B cell (primary cell): Measurements from ENCODE around the gene TSHB. TPM values are rescaled to one million over a fixed set of nuclear protein-coding genes. Genes with fewer than 3 reads are reported as not detected.

Experiments used
- ATAC-seq: fragments of 200-7000 bp; cut with Tn5 transposase; one replicate; pipeline ENCODE4 v1.10.0; 2021; ENCODE audit warnings: low read depth, mild to moderate bottlenecking, moderate number of reproducible peaks, moderate library complexity
- CTCF ChIA-PET: fragments of 350-600 bp; sonication (Branson Sonifier 250); formaldehyde crosslinking; loops from one replicate; lab custom pipeline; 2021; ENCODE audit warnings: antibody characterized with exemption, inconsistent platforms; lab: Charles Lee
- POLR2A ChIA-PET: fragments of 350-600 bp; sonication (Branson Sonifier 250); formaldehyde crosslinking; loops from one replicate; lab custom pipeline; 2021; ENCODE audit warnings: antibody characterized with exemption; lab: Charles Lee
- DNase-seq: peaks from one replicate; pipeline ENCODE4 v3.0.0; 2013
- H2AFZ ChIP-seq: 2 replicates; pipeline ENCODE4 v1.6.1; 2012; ENCODE audit warnings: mild to moderate bottlenecking, low read depth, low read length; ENCODE audit not compliant: insufficient read depth, poor library complexity, severe bottlenecking
- H3K27ac ChIP-seq, 2 donors: 1 replicate in 1 of 2; 2 replicates in 1 of 2; pipeline ENCODE4 v1.5.1; 2012 to 2013; ENCODE audit warnings: low read length in 2 of 2, mild to moderate bottlenecking in 2 of 2, moderate library complexity in 1 of 2
- H3K27me3 ChIP-seq, 4 experiments: fragments of 200-600 bp in 1 of 4; sonication (generic) in 1 of 4; replicated peaks in 1 of 4; 1 replicate in 2 of 4; 2 replicates in 2 of 4; pipeline versions ENCODE4 v1.6.1 to v1.7.0; 2013 to 2016; ENCODE audit warnings: low read length in 3 of 4, mild to moderate bottlenecking in 2 of 4, mixed read lengths in 1 of 4, moderate library complexity in 1 of 4; ENCODE audit not compliant: insufficient read depth in 4 of 4, control insufficient read depth in 3 of 4; ENCODE audit errors: control extremely low read depth in 1 of 4
- H3K36me3 ChIP-seq, 2 experiments: replicated peaks in 1 of 2; 1 replicate in 1 of 2; 2 replicates in 1 of 2; pipeline versions ENCODE4 v1.6.1 to v1.7.1; 2013; ENCODE audit warnings: low read length in 1 of 2; ENCODE audit not compliant: insufficient read depth in 2 of 2, control insufficient read depth in 1 of 2; ENCODE audit errors: control extremely low read depth in 1 of 2, extremely low read depth in 1 of 2
- H3K4me1 ChIP-seq, 2 donors: fragments of 200-600 bp in 1 of 2; sonication (generic) in 1 of 2; 1 replicate in 1 of 2; 2 replicates in 1 of 2; pipeline versions ENCODE4 v1.5.1 to v1.6.1; 2013 to 2017; ENCODE audit warnings: low read length in 2 of 2; ENCODE audit not compliant: control insufficient read depth in 2 of 2, insufficient read depth in 2 of 2
- H3K4me2 ChIP-seq: replicated peaks from 2 replicates; pipeline ENCODE3; 2012; ENCODE audit warnings: mild to moderate bottlenecking, low read depth, low read length; ENCODE audit not compliant: poor library complexity, severe bottlenecking
- H3K4me3 ChIP-seq, 5 experiments: fragments of 200-600 bp in 1 of 5; sonication (generic) in 1 of 5; 1 replicate in 3 of 5; 2 replicates in 2 of 5; pipeline versions ENCODE4 v1.5.1 to v1.7.0; 2011 to 2016; ENCODE audit warnings: low read length in 4 of 5, mild to moderate bottlenecking in 4 of 5, low read depth in 2 of 5, control low read depth in 1 of 5, moderate library complexity in 1 of 5; ENCODE audit not compliant: insufficient read depth in 1 of 5; ENCODE audit errors: control extremely low read depth in 1 of 5, extremely low read depth in 1 of 5
- H3K79me2 ChIP-seq: fragments of 200-600 bp; sonication (generic); one replicate; pipeline ENCODE4 v1.6.0; 2016; ENCODE audit warnings: low read length; ENCODE audit not compliant: control insufficient read depth, insufficient read depth
- H3K9ac ChIP-seq: fragments of 200-600 bp; sonication (generic); 2 replicates; pipeline ENCODE4 v1.6.1; 2017; ENCODE audit warnings: mild to moderate bottlenecking, low read length, moderate library complexity
- H3K9me3 ChIP-seq, 3 donors: one replicate each; pipeline versions ENCODE4 v1.6.1 to v1.7.1; 2013; ENCODE audit warnings: low read length in 2 of 3; ENCODE audit not compliant: control insufficient read depth in 2 of 3, insufficient read depth in 1 of 3; ENCODE audit errors: control extremely low read depth in 1 of 3
- H4K20me1 ChIP-seq: 2 replicates; pipeline ENCODE4 v1.6.0; 2012; ENCODE audit warnings: mild to moderate bottlenecking, low read length; ENCODE audit not compliant: insufficient read depth, control insufficient read depth, poor library complexity, severe bottlenecking
- H3K27ac Mint-ChIP-seq: one replicate; pipeline ENCODE4 v1.8.0; 2021; ENCODE audit warnings: mixed read lengths
- H3K27me3 Mint-ChIP-seq: one replicate; pipeline ENCODE4 v1.8.0; 2021; ENCODE audit warnings: mixed read lengths
- H3K4me1 Mint-ChIP-seq: one replicate; pipeline ENCODE4 v1.8.0; 2021; ENCODE audit warnings: mixed read lengths
- H3K4me3 Mint-ChIP-seq: one replicate; pipeline ENCODE4 v1.8.0; 2021; ENCODE audit warnings: mixed read lengths
- H3K9me3 Mint-ChIP-seq: one replicate; pipeline ENCODE4 v1.8.0; 2022; ENCODE audit warnings: mixed read lengths; ENCODE audit not compliant: insufficient read depth
- CTCF ChIP-seq: fragments of 200-600 bp; IDR thresholded peaks from one replicate; pipeline ENCODE4 v1.8.0; 2022; ENCODE audit warnings: antibody characterized with exemption, mild to moderate bottlenecking
- EZH2 ChIP-seq: IDR thresholded peaks from 2 replicates; pipeline ENCODE4 v1.6.1; 2012; ENCODE audit warnings: borderline replicate concordance, low read depth, mild to moderate bottlenecking, moderate library complexity, low read length; ENCODE audit not compliant: insufficient read depth, poor library complexity, severe bottlenecking
- WGBS: methylation state at CpG from one replicate; pipeline ENCODE4 v1.1.5; 2013; ENCODE audit warnings: missing lambda C conversion rate; ENCODE audit not compliant: insufficient coverage; 5-methylcytosine and 5-hydroxymethylcytosine counted together
- intact Hi-C: fragments of 100-400 bp; cut with micrococcal nuclease; formaldehyde crosslinking; loops from one replicate; pipeline ENCODE4 v1.10.0; 2022
- polyA plus RNA-seq: library from polyadenylated mRNA; depleted of rRNA; stranded (reverse); fragments of >200 nt; gene quantifications from 2 replicates; pipeline ENCODE4 v1.2.3, GENCODE V29; 2012
- total RNA-seq, 2 donors: library from RNA; stranded (reverse); fragments of 120-200 nt in 1 of 2; gene quantifications; 1 replicate in 1 of 2; 2 replicates in 1 of 2; pipeline versions ENCODE4 v1.2.3 to v1.2.4, GENCODE V29; 2013 to 2022

Gene TSHB
- total and polyA plus RNA-seq, 2 donors (not counting 1 experiment from before 2014, with no cell fraction given): not detected

GRCh38 chr1:115069659-115070308 is 40.2 kb downstream of the TSHB start:
- 93% methylated on average over 5 of the region's 7 CpGs for WGBS
- CTCF ChIA-PET: no interaction called here
- Mint-ChIP-seq H3K27me3 (peaks cover 15% of the 10 kb centered on the region), H3K27ac (no peak overlapping the region), H3K4me1 (no peaks in the 10 kb centered on the region), H3K4me3 (no peak overlapping the region), H3K9me3 (no peaks in the 10 kb centered on the region)
- TF ChIP-seq EZH2 (no peak), CTCF (no peak)
- intact Hi-C loops: no loop called here
- H3K27me3 ChIP-seq: no peaks in the 10 kb centered on the region
- DNase-seq (no peak), ATAC-seq (no peak)
- no peak overlapping the region for H3K9ac ChIP-seq
- no peak overlapping the region for H3K4me2 ChIP-seq
- POLR2A ChIA-PET: no interaction called here
- H3K36me3 ChIP-seq: no peaks in the 10 kb centered on the region
- no peak overlapping the region for H3K27ac ChIP-seq
- no peaks in the 10 kb centered on the region for H4K20me1 ChIP-seq
- no peaks in the 10 kb centered on the region for H3K79me2 ChIP-seq
- no peaks in the 10 kb centered on the region for H3K4me1 ChIP-seq
- no peak overlapping the region for H3K4me3 ChIP-seq
- H3K9me3 ChIP-seq: no peaks in the 10 kb centered on the region
- H2AFZ ChIP-seq: no peak overlapping the region

GRCh38 chr1:115071012-115071664 is 41.5 kb downstream of the TSHB start:
- 78% methylated on average over 2 of the region's 6 CpGs for WGBS
- no peaks in the 10 kb centered on the region for H3K9me3 ChIP-seq
- no peak overlapping the region for H3K27ac ChIP-seq
- DNase-seq (no peak), ATAC-seq (no peak)
- H3K36me3 ChIP-seq: no peaks in the 10 kb centered on the region
- Mint-ChIP-seq H3K4me1 (no peaks in the 10 kb centered on the region), H3K27ac (no peak overlapping the region), H3K27me3 (peaks cover 29% of the 10 kb centered on the region), H3K9me3 (no peaks in the 10 kb centered on the region), H3K4me3 (no peak overlapping the region)
- H3K4me3 ChIP-seq: no peak overlapping the region
- no peaks in the 10 kb centered on the region for H3K79me2 ChIP-seq
- H3K9ac ChIP-seq: no peak overlapping the region
- ChIA-PET POLR2A (no interaction called here), CTCF (interaction anchor here (1.9 kb wide), 1 partner anchor 18 kb away, joined by 5 read pairs; no protein-coding TSS in a partner anchor)
- no peak for TF ChIP-seq EZH2
- no peak for TF ChIP-seq CTCF
- no peaks in the 10 kb centered on the region for H3K4me1 ChIP-seq
- H4K20me1 ChIP-seq: no peaks in the 10 kb centered on the region
- peaks cover 0 to 3% (median 0%) of the 10 kb centered on the region in 4 experiments for H3K27me3 ChIP-seq
- H3K4me2 ChIP-seq: no peak overlapping the region
- no peak overlapping the region for H2AFZ ChIP-seq
- intact Hi-C loops: no loop called here
